ENCODE measurements around the gene CDH16.
A peak's percentile ranks its signal among the peaks of the same experiment; 100 is the strongest.

Gene CDH16

GRCh38 chr16:66888647-66889615 is 29.8 kb downstream of the CDH16 start:
- Mint-ChIP-seq H3K27me3 (no peaks in the 10 kb centered on the region), H3K4me1 (peaks cover 11% of the 10 kb centered on the region), H3K36me3 (peaks cover 42% of the 10 kb centered on the region), H3K27ac (no peak overlapping the region), H3K4me3 (no peak overlapping the region), H3K9me3 (no peaks in the 10 kb centered on the region)
- no peak for ATAC-seq

GRCh38 chr16:66886914-66887313 is 31.8 kb downstream of the CDH16 start:
- peaks cover 16% of the 10 kb centered on the region for H3K4me1 Mint-ChIP-seq

GRCh38 chr16:66886321-66886720 is 32.4 kb downstream of the CDH16 start:
- no peak overlapping the region for H3K27ac Mint-ChIP-seq
- H3K4me1 Mint-ChIP-seq: peaks cover 17% of the 10 kb centered on the region
- no peak for ATAC-seq
- no peaks in the 10 kb centered on the region for H3K9me3 Mint-ChIP-seq
- H3K36me3 Mint-ChIP-seq: peaks cover 39% of the 10 kb centered on the region
- H3K4me3 Mint-ChIP-seq: no peak overlapping the region
- H3K27me3 Mint-ChIP-seq: no peaks in the 10 kb centered on the region

More at GRCh38 chr16:66886914-66887313, 31.8 kb downstream of the CDH16 start:
- H3K36me3 Mint-ChIP-seq: peaks cover 42% of the 10 kb centered on the region
- no peaks in the 10 kb centered on the region for H3K9me3 Mint-ChIP-seq
- H3K27ac Mint-ChIP-seq: no peak overlapping the region
- no peak for ATAC-seq
- H3K27me3 Mint-ChIP-seq: no peaks in the 10 kb centered on the region
- no peak overlapping the region for H3K4me3 Mint-ChIP-seq

GRCh38 chr16:66885491-66885890 is 33.2 kb downstream of the CDH16 start:
- Mint-ChIP-seq H3K4me3 (no peak overlapping the region), H3K9me3 (no peaks in the 10 kb centered on the region), H3K27ac (no peak overlapping the region), H3K27me3 (no peaks in the 10 kb centered on the region), H3K4me1 (peaks cover 17% of the 10 kb centered on the region), H3K36me3 (peaks cover 37% of the 10 kb centered on the region)
- no peak for ATAC-seq

- no peak overlapping the region for H3K4me3 Mint-ChIP-seq
- ATAC-seq: no peak
- H3K36me3 Mint-ChIP-seq: peaks cover 30% of the 10 kb centered on the region
- no peak overlapping the region for H3K27ac Mint-ChIP-seq
- H3K4me1 Mint-ChIP-seq: peaks cover 36% of the 10 kb centered on the region
- H3K9me3 Mint-ChIP-seq: no peaks in the 10 kb centered on the region
- H3K27me3 Mint-ChIP-seq: no peaks in the 10 kb centered on the region
These were observed 36.0 kb downstream of the CDH16 start for GRCh38 chr16:66882702-66883101.

- peaks cover 36% of the 10 kb centered on the region for H3K4me1 Mint-ChIP-seq
These were observed 36.6 kb downstream of the CDH16 start for GRCh38 chr16:66881964-66882508.

GRCh38 chr16:66881560-66881959 is 37.1 kb downstream of the CDH16 start:
- peaks cover 32% of the 10 kb centered on the region for H3K4me1 Mint-ChIP-seq
- H3K27me3 Mint-ChIP-seq: no peaks in the 10 kb centered on the region
- no peaks in the 10 kb centered on the region for H3K9me3 Mint-ChIP-seq
- ATAC-seq: no peak
- no peak overlapping the region for H3K27ac Mint-ChIP-seq
- H3K36me3 Mint-ChIP-seq: peaks cover 22% of the 10 kb centered on the region
- peak overlapping the region; percentile 29 for H3K4me3 Mint-ChIP-seq

More at GRCh38 chr16:66881964-66882508, 36.6 kb downstream of the CDH16 start:
- Mint-ChIP-seq H3K27ac (no peak overlapping the region), H3K36me3 (peaks cover 27% of the 10 kb centered on the region), H3K27me3 (no peaks in the 10 kb centered on the region), H3K4me3 (no peak overlapping the region), H3K9me3 (no peaks in the 10 kb centered on the region)
- ATAC-seq: no peak

- no peaks in the 10 kb centered on the region for H3K9me3 Mint-ChIP-seq
- no peaks in the 10 kb centered on the region for H3K27me3 Mint-ChIP-seq
- peak overlapping the region; percentile 89 for H3K4me3 Mint-ChIP-seq
- H3K36me3 Mint-ChIP-seq: peaks cover 19% of the 10 kb centered on the region
- ATAC-seq: no peak
- peak overlapping the region; percentile 81 for H3K27ac Mint-ChIP-seq
- H3K4me1 Mint-ChIP-seq: peaks cover 31% of the 10 kb centered on the region
These were observed 37.7 kb downstream of the CDH16 start for GRCh38 chr16:66881014-66881417.

GRCh38 chr16:66880288-66881013 is 38.2 kb downstream of the CDH16 start, which contains the start of gene PDP2:
TSS of gene PDP2 (plus strand) at chr16:66880515. CDS start at chr16:66884285, 3,770 bp downstream.
- peak; percentile 98 for ATAC-seq
- Mint-ChIP-seq H3K27ac (peak within 1 kb of the TSS; percentile 81), H3K4me1 (peaks cover 28% of the 10 kb centered on the region), H3K27me3 (no peaks in the 10 kb centered on the region), H3K9me3 (no peaks in the 10 kb centered on the region), H3K36me3 (peaks cover 14% of the 10 kb centered on the region), H3K4me3 (peak within 1 kb of the TSS; percentile 89)

- peak; percentile 32 for ATAC-seq
These were observed 40.6 kb downstream of the CDH16 start for GRCh38 chr16:66878067-66878466.

GRCh38 chr16:66874079-66874775 is 44.5 kb downstream of the CDH16 start:
- Mint-ChIP-seq H3K36me3 (no peaks in the 10 kb centered on the region), H3K27ac (peak overlapping the region; percentile 73), H3K27me3 (no peaks in the 10 kb centered on the region), H3K4me3 (peak overlapping the region; percentile 37), H3K9me3 (peaks cover 2% of the 10 kb centered on the region), H3K4me1 (peaks cover 27% of the 10 kb centered on the region)
- no peak for ATAC-seq

More at GRCh38 chr16:66878067-66878466, 40.6 kb downstream of the CDH16 start:
- Mint-ChIP-seq H3K4me3 (no peak overlapping the region), H3K4me1 (peaks cover 36% of the 10 kb centered on the region), H3K27ac (peak overlapping the region; percentile 7), H3K27me3 (no peaks in the 10 kb centered on the region), H3K36me3 (no peaks in the 10 kb centered on the region), H3K9me3 (peaks cover 2% of the 10 kb centered on the region)

- peaks cover 27% of the 10 kb centered on the region for H3K4me1 Mint-ChIP-seq
- H3K27me3 Mint-ChIP-seq: no peaks in the 10 kb centered on the region
- peak overlapping the region; percentile 73 for H3K27ac Mint-ChIP-seq
- ATAC-seq: no peak
- no peak overlapping the region for H3K4me3 Mint-ChIP-seq
- peaks cover 2% of the 10 kb centered on the region for H3K9me3 Mint-ChIP-seq
- H3K36me3 Mint-ChIP-seq: no peaks in the 10 kb centered on the region
These were observed 45.0 kb downstream of the CDH16 start for GRCh38 chr16:66873685-66874055.

- H3K36me3 Mint-ChIP-seq: no peaks in the 10 kb centered on the region
- H3K27ac Mint-ChIP-seq: peak overlapping the region; percentile 73
- H3K27me3 Mint-ChIP-seq: peaks cover 4% of the 10 kb centered on the region
- peaks cover 2% of the 10 kb centered on the region for H3K9me3 Mint-ChIP-seq
- H3K4me1 Mint-ChIP-seq: peaks cover 22% of the 10 kb centered on the region
- ATAC-seq: peak; percentile 92
- H3K4me3 Mint-ChIP-seq: peak overlapping the region; percentile 74
These were observed 45.6 kb downstream of the CDH16 start for GRCh38 chr16:66872943-66873684.

- ATAC-seq: no peak
- H3K4me3 Mint-ChIP-seq: peak overlapping the region; percentile 74
- H3K27me3 Mint-ChIP-seq: peaks cover 9% of the 10 kb centered on the region
- peak overlapping the region; percentile 73 for H3K27ac Mint-ChIP-seq
- H3K9me3 Mint-ChIP-seq: peaks cover 2% of the 10 kb centered on the region
- H3K36me3 Mint-ChIP-seq: no peaks in the 10 kb centered on the region
- peaks cover 23% of the 10 kb centered on the region for H3K4me1 Mint-ChIP-seq
These were observed 46.1 kb downstream of the CDH16 start for GRCh38 chr16:66872559-66872942.
